Nucleus accumbens (tissue), 56 donors: ENCODE data around the gene DNA2.
A peak's percentile ranks its signal among the peaks of the same experiment; 100 is the strongest.

Source experiments
- DNase-seq, 56 donors: peaks; one replicate each; lab custom pipeline; 2025; lab: John Stamatoyannopoulos, UW

DNA2 gene

GRCh38 chr10:68446179-68446578 lies 25.6 kb downstream of the DNA2 start:
- no peak for DNase-seq

GRCh38 chr10:68442971-68443370 lies 28.8 kb downstream of the DNA2 start:
- no peak for DNase-seq

- no peak for DNase-seq
These were observed 30.9 kb downstream of the DNA2 start for GRCh38 chr10:68440898-68441297.

GRCh38 chr10:68435803-68436202 lies 36.0 kb downstream of the DNA2 start:
- no peak for DNase-seq

- no peak for DNase-seq
These were observed 37.1 kb downstream of the DNA2 start for GRCh38 chr10:68434657-68435056.

GRCh38 chr10:68428396-68429104 lies 43.2 kb downstream of the DNA2 start:
- no peak for DNase-seq

GRCh38 chr10:68424454-68425014 lies 47.2 kb downstream of the DNA2 start:
- no peak for DNase-seq

- DNase-seq = no peak
These were observed 48.3 kb downstream of the DNA2 start for GRCh38 chr10:68423522-68423921.

GRCh38 chr10:68419376-68419775 lies 52.4 kb downstream of the DNA2 start:
- no peak for DNase-seq

- DNase-seq = no peak
These were observed 62.8 kb downstream of the DNA2 start for GRCh38 chr10:68408898-68409518.

GRCh38 chr10:68406815-68407548 lies 64.8 kb downstream of the DNA2 start, which contains the start of gene RUFY2:
Gene RUFY2, minus strand, starts transcription at chr10:68407277. Its CDS starts 88 bp downstream, at chr10:68407189.
- peak in 54 of 56 donors; percentile 20 to 93 (median 80) for DNase-seq

- peak in 42 of 56 donors; percentile 5 to 75 (median 54) for DNase-seq
These were observed 65.5 kb downstream of the DNA2 start for GRCh38 chr10:68406111-68406814.

- DNase-seq = no peak
These were observed 68.1 kb downstream of the DNA2 start for GRCh38 chr10:68403701-68404100.

GRCh38 chr10:68402276-68402675 lies 69.5 kb downstream of the DNA2 start:
- no peak for DNase-seq

GRCh38 chr10:68397005-68397404 lies 74.8 kb downstream of the DNA2 start:
- no peak for DNase-seq

GRCh38 chr10:68385740-68386139 lies 86.0 kb downstream of the DNA2 start:
- no peak for DNase-seq

- no peak for DNase-seq
These were observed 100.2 kb downstream of the DNA2 start for GRCh38 chr10:68371604-68372003.

- no peak for DNase-seq
These were observed 104.7 kb downstream of the DNA2 start for GRCh38 chr10:68367121-68367520.

GRCh38 chr10:68366600-68366999 lies 105.2 kb downstream of the DNA2 start:
- no peak for DNase-seq

- no peak for DNase-seq
These were observed 106.2 kb downstream of the DNA2 start for GRCh38 chr10:68365611-68366010.
